Testis (tissue), 3 donors: Measurements from ENCODE around the gene FGF11. TPM values are rescaled to one million over a fixed set of nuclear protein-coding genes. Genes with fewer than 3 reads are reported as not detected.

Experiments
- DNase-seq: peaks from one replicate; pipeline ENCODE4 v3.0.0-alpha.2; 2019
- H3K27ac ChIP-seq, 2 donors: fragments of 200-600 bp; sonication (generic); one replicate each; pipeline ENCODE4 v1.5.1; 2019
- H3K27me3 ChIP-seq: fragments of 200-600 bp; sonication (generic); one replicate; pipeline ENCODE4 v1.5.1; 2019
- H3K36me3 ChIP-seq: fragments of 200-600 bp; sonication (generic); one replicate; pipeline ENCODE4 v1.5.1; 2017; ENCODE audit warnings: low read depth; ENCODE audit errors: missing control alignments
- H3K4me1 ChIP-seq: fragments of 200-600 bp; sonication (generic); one replicate; pipeline ENCODE4 v1.5.1; 2019
- H3K4me3 ChIP-seq, 2 donors: fragments of 200-600 bp; sonication (generic); one replicate each; pipeline ENCODE4 v1.5.1; 2017 to 2019
- H3K9me3 ChIP-seq: fragments of 200-600 bp; sonication (generic); one replicate; pipeline ENCODE4 v1.5.1; 2017
- POLR2A ChIP-seq: fragments of 450-650 bp; IDR thresholded peaks from one replicate; pipeline ENCODE4 v1.6.1; 2017; ENCODE audit warnings: antibody characterized with exemption, mild to moderate bottlenecking, moderate library complexity
- WGBS, 2 donors: methylation state at CpG; one replicate each; pipeline ENCODE4 v1.1.5; 2018; 5-methylcytosine and 5-hydroxymethylcytosine counted together
- intact Hi-C: fragments of 100-400 bp; cut with DNase I; formaldehyde crosslinking; loops from one replicate; pipeline ENCODE4 v1.15.1; 2023; ENCODE audit warnings: low total_unique reads
- polyA plus RNA-seq: library from polyadenylated mRNA; stranded (reverse); fragments of 350-450 nt; fragmentation: Illumina TruSeq; extraction: RNeasy Lipid Tissue Mini Kit (QIAGEN cat#74804); gene quantifications from one replicate; pipeline ENCODE4 v1.2.3, GENCODE V29; 2014; ENCODE audit warnings: low read depth, low replicate concordance; ENCODE audit not compliant: insufficient read depth
- total RNA-seq, 2 donors: library from RNA; depleted of rRNA; stranded (reverse); fragments of >200 nt; gene quantifications; one replicate each; pipeline ENCODE4 v1.2.3, GENCODE V29; 2016
- TF ChIP-seq, protein P1 (sequence below), 3 experiments: fragments of 450-650 bp in 2 of 3; fragments of 200-600 bp in 1 of 3; sonication (generic) in 1 of 3; IDR thresholded peaks; one replicate each; pipeline ENCODE4 v1.5.1; 2016 to 2019; ENCODE audit warnings: antibody characterized with exemption in 3 of 3, mild to moderate bottlenecking in 2 of 3, moderate library complexity in 1 of 3

FGF11 gene
- total and polyA plus RNA-seq, 3 donors from 2014 or later: 3.2 to 4.6 (median 4.2) TPM

- WGBS, 2 donors: 46 to 85% methylated on average over 4 to 14 of the region's 14 CpGs
- no peaks in the 10 kb centered on the region for H3K36me3 ChIP-seq
- H3K9me3 ChIP-seq: no peaks in the 10 kb centered on the region
These were observed 24.1 kb downstream of the FGF11 start for GRCh38 chr17:7463372-7463846.

GRCh38 chr17:7464081-7464480 lies 24.8 kb downstream of the FGF11 start:
- Histone ChIP-seq H3K9me3 (no peaks in the 10 kb centered on the region), H3K4me3 (no peak overlapping the region), H3K27me3 (no peaks in the 10 kb centered on the region), H3K4me1 (peaks cover 16% of the 10 kb centered on the region), H3K27ac (no peak overlapping the region), H3K36me3 (no peaks in the 10 kb centered on the region)
- 89 to 96% methylated on average over 7 to 9 of the region's 9 CpGs for whole genome bisulfite sequencing, 2 donors
- TF ChIP-seq, protein P1, sequence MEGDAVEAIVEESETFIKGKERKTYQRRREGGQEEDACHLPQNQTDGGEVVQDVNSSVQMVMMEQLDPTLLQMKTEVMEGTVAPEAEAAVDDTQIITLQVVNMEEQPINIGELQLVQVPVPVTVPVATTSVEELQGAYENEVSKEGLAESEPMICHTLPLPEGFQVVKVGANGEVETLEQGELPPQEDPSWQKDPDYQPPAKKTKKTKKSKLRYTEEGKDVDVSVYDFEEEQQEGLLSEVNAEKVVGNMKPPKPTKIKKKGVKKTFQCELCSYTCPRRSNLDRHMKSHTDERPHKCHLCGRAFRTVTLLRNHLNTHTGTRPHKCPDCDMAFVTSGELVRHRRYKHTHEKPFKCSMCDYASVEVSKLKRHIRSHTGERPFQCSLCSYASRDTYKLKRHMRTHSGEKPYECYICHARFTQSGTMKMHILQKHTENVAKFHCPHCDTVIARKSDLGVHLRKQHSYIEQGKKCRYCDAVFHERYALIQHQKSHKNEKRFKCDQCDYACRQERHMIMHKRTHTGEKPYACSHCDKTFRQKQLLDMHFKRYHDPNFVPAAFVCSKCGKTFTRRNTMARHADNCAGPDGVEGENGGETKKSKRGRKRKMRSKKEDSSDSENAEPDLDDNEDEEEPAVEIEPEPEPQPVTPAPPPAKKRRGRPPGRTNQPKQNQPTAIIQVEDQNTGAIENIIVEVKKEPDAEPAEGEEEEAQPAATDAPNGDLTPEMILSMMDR (IDR thresholded peaks at IDR 0.05): no peak
- no peak for TF ChIP-seq POLR2A
- no peak for DNase-seq
- intact Hi-C loops: no loop called here

More at GRCh38 chr17:7463372-7463846, 24.1 kb downstream of the FGF11 start:
- H3K27me3 ChIP-seq: no peaks in the 10 kb centered on the region
- intact Hi-C loops: no loop called here
- no peak for TF ChIP-seq POLR2A
- TF ChIP-seq, protein P1 (IDR thresholded peaks at IDR 0.05): no peak
- H3K4me3 ChIP-seq: no peak overlapping the region
- H3K4me1 ChIP-seq: peaks cover 16% of the 10 kb centered on the region
- no peak for DNase-seq
- H3K27ac ChIP-seq: no peak overlapping the region

DNA sequence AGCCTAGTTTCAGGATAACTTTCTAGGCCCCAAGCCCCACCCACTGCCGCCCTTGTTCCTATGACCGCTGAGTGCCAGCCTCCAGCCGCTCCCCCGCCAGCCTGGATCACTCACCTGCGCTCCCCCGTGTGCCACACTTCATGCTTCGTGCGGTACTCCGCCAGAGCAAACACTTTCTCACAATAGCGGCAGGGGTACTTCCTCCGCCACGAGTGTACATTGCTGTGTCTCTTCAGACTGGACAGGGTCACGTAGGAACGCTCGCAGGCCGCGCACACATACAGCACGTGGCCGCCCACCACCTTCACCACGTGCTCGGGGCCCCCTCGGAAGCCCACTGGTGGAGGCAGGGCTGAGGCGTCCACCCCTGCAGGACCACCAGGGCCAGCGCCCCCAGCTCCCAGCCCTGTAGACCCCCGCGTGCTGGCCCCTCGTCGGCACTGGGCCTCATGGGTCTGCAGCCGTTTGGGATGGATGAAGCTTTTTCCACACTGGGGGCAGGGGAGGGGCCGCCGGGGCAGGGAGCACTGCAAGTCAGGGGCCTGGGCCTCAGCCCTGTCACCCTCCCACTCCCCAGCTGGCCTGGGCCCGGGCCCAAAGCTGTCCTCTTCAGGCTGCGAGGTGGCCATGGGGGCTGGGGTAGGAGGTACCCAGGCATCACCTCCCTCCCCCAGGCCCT lies 26.4 kb downstream of the FGF11 start:
- TF ChIP-seq, protein P1 (IDR thresholded peaks at IDR 0.05): no peak
- no peak for TF ChIP-seq POLR2A
- WGBS, 2 donors: 87 to 94% methylated on average over 26 to 33 of the region's 33 CpGs
- H3K4me1 ChIP-seq: peaks cover 16% of the 10 kb centered on the region
- no peaks in the 10 kb centered on the region for H3K27me3 ChIP-seq
- H3K9me3 ChIP-seq: no peaks in the 10 kb centered on the region
- H3K36me3 ChIP-seq: no peaks in the 10 kb centered on the region
- DNase-seq: no peak
- H3K27ac ChIP-seq: peak overlapping the region; percentile 31 to 80
- intact Hi-C loops: no loop called here
- H3K4me3 ChIP-seq: no peak overlapping the region

GRCh38 chr17:7466318-7466638 lies 27.0 kb downstream of the FGF11 start:
- Histone ChIP-seq H3K27me3 (no peaks in the 10 kb centered on the region), H3K4me3 (no peak overlapping the region), H3K27ac (peak overlapping the region; percentile 31 to 80), H3K4me1 (peaks cover 16% of the 10 kb centered on the region), H3K36me3 (no peaks in the 10 kb centered on the region), H3K9me3 (no peaks in the 10 kb centered on the region)
- TF ChIP-seq, protein P1 (IDR thresholded peaks at IDR 0.05): no peak
- TF ChIP-seq POLR2A: no peak
- no peak for DNase-seq
- 73 to 84% methylated on average over 8 to 9 of the region's 9 CpGs for WGBS, 2 donors
- intact Hi-C loops: no loop called here
